OCI-M2 (cell line): ENCODE data around the gene SALL2.

Experiments
- DNase-seq: peaks from one replicate; lab custom pipeline; 2025; ENCODE audit not compliant: unreplicated experiment; lab: John Stamatoyannopoulos, UW

Gene SALL2

GRCh38 chr14:21528381-21529348 lies 2.5 kb upstream of the SALL2 start:
- no peak for DNase-seq

DNA sequence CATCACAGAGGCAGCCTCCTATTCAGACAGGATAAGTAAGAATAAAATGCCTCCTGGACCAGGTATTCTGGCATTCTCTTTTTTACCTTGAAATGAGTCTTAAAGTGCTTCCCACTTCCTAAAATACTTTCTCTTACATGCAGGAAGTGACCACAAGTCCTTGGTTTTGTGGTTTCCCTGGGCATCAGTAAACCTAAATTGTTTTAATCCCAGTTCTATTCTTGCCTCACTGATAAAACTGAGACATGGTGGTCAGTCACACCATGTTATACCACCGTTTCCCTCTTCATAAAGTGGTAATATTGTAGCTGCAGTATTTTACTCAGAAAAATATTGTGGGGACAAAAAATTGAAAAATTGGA lies 1.2 kb upstream of the SALL2 start:
- no peak for DNase-seq

GRCh38 chr14:21526672-21527317 lies 649 bp upstream of the SALL2 start:
- DNase-seq, result no peak

DNA sequence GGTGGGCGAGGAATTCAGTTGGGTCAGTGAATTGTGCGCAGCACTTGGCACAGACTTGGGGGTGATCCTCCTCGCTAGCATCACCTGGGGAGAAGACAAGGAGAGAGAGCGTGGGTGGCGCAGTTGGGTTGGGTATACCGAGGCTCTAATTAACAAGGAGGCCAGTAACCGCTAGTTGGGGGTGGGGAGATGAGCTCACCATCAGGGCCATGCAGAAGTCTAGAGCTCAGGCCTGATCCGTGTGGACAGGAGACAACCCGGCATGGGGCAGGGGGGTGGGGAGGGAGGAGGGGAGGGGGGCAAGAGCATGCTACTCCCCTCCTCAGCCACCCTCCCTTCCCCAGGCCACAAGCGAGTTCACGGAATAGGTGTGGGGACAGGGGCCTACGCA lies 580 bp downstream of the SALL2 start:
- DNase-seq, result no peak

GRCh38 chr14:21524575-21525490 lies 1.3 kb downstream of the SALL2 start:
- DNase-seq, result no peak

GRCh38 chr14:21523203-21523602 lies 2.9 kb downstream of the SALL2 start:
- no peak for DNase-seq

GRCh38 chr14:21521501-21521900 lies 4.6 kb downstream of the SALL2 start:
- no peak for DNase-seq

DNA sequence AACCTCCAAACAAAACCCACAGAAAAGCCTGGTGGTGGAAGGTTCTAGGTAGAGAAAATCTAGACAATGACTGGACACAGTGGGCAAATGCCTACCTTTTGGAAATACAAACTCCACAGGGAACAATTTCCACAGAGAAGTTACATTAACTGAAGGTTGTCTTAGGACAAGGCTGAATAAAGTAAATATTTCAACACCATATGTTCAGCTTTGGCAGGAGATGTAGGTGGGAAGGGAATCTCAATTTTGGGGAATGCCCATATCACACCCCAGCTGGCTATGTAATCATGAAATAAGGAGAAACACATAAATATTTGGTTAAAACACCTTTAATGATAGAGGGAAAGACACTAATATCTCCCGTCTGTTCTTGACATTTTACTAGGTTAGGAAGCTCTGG lies 5.4 kb downstream of the SALL2 start:
- no peak for DNase-seq

GRCh38 chr14:21518725-21519124 lies 7.4 kb downstream of the SALL2 start:
- DNase-seq, result no peak

- DNase-seq, result no peak
These were observed 11.8 kb downstream of the SALL2 start for GRCh38 chr14:21514341-21514740.

- DNase-seq, result peak; percentile 97
These were observed 15.2 kb downstream of the SALL2 start, which contains the start of gene METTL3 for GRCh38 chr14:21510735-21511657. Gene METTL3 (minus strand): TSS chr14:21511340. CDS start chr14:21511223, 117 bp downstream.

- DNase-seq, result no peak
These were observed 16.6 kb downstream of the SALL2 start for GRCh38 chr14:21509432-21510143.

- no peak for DNase-seq
These were observed 19.6 kb downstream of the SALL2 start for GRCh38 chr14:21506557-21506956.

- no peak for DNase-seq
These were observed 21.1 kb downstream of the SALL2 start for GRCh38 chr14:21505012-21505553.

DNA sequence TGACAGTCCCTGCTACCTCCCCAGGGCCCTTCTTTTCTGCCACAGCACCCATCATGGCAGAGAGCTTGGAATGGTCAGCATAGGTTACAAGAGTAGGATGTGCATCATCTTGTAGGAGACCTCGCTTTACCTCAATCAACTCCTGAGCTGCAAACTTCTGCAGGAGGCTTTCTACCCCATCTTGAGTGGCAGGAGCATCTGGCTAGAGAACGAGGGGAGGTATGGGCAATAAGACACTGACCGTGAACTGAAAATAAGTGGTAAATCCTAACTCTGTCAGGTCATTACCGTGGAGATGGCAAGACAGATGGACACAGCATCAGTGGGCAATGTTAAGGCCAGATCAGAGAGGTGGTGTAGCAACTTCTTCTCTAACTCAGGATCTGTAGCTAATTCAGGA lies 22.8 kb downstream of the SALL2 start:
- DNase-seq, result no peak

GRCh38 chr14:21501568-21501967 lies 24.6 kb downstream of the SALL2 start:
- no peak for DNase-seq

DNA sequence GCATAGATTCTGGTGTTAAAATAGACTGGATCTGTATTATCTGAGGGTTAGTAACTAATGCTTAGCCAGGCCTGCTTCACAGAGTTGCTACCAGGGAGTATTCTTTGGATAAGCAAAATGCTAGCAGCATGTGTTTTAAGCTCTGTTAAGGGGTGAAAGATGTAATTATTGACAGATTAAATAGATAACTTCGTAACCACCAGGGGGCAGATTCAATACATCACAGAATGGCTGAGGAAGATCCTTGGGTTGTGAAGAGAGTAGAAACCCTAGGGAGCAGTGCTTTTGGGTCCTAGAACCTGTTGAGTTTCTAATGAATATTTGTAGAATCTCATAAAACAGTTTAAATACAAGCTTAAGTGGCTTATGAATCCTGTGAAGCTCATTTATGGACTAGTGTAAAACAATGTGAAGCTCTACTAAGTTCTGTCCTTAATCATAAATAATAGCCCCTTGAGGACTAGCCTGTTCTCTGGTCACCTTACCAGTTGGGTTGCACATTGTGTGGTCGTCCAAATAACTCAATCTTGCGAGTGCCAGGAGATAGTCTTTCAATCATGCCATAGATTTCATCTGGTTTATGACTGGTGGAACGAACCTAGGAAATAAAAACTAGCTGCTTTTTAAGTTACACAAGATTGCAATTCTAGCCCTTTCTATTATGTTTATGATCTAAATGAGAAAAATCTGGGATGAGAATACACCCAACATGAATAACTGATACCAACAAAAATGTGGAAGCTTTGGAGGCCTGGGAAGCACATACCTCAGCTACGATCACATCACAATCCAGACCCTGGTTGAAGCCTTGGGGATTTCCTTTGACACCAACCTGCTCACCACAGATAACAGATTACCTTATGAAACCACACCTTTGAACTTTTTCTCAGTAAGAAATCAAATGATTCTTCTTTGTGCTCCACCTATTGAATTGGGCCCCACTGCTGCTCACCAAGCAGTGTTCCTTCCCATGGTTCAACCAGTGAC lies 27.3 kb downstream of the SALL2 start:
- peak; percentile 19 for DNase-seq

DNA sequence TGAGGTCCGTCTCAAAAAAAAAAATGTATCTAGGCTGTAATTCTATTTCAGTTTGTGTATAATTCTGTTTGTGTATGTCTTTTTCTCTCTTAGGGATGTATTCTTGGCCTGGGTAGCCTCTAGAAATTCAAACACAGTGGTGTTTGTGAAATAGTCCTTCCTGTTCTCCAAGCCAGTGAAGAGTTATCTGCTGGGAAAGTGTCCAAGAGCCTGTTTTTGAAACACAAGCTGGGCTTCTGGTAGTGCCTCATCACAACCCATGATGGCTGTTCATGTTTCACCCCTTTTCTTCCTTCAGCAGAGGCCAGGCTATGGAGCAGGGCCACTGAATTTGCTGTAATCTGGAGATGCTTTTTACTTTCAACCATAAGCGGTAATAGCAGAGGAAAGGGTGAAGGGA lies 29.7 kb downstream of the SALL2 start:
- DNase-seq, result no peak
